ENCODE measurements around the gene CORO7. TPM values are rescaled to one million over a fixed set of nuclear protein-coding genes. Genes with fewer than 3 reads are reported as not detected.

The CORO7 gene
- total and polyA plus RNA-seq, 9 of the 15 experiments (the other 6 are each of a cell fraction or from before 2014, with no cell fraction given) = 0.45 to 77.2 (median 18.7) TPM

- peaks cover 5% of the 10 kb centered on the region for H3K9me1 ChIP-seq (ENCODE audit: control insufficient read depth, insufficient read depth, low read length)
- no peaks in the 10 kb centered on the region for H3K9me3 ChIP-seq (replicated peaks; ENCODE audit: control insufficient read depth, insufficient read depth, low read depth, low read length)
- intact Hi-C loops (cut with micrococcal nuclease) (no loop called here), in situ Hi-C loops (cut with MboI) (no loop called here)
- no peak overlapping the region for H3K27ac ChIP-seq (ENCODE audit: extremely low read depth, low read depth, low read length)
- H3K36me3 ChIP-seq (ENCODE audit: control insufficient read depth, insufficient read depth, low read length) = peaks cover 12% of the 10 kb centered on the region; the same call in 1 of the 3 replicates
- 0 out of 4 replicates have a peak overlapping the region, but pooled peaks of 1 of the 2 experiments have one; percentile 23 for H3K9ac ChIP-seq (ENCODE audit: insufficient read depth in 1 of 2, low read depth in 2 of 2, low read length in 2 of 2)
- FAIRE-seq (no peak), DNase-seq (ENCODE audit: extremely low read depth in 1 of 4, low spot score in 3 of 4) (no peak), ATAC-seq (no peak)
- ChIA-PET CTCF (ENCODE audit: low intra/inter-chr PET ratio) (no interaction called here), POLR2A (interaction anchor here (0.6 to 0.7 kb wide), 3 partner anchors 27 to 124 kb away, joined by 3 to 4 read pairs (median 3); no protein-coding TSS in a partner anchor)
- no TSS peak for BruUV-seq (replicated peaks)
- no peak overlapping the region for H2AFZ ChIP-seq (ENCODE audit: low read depth, low read length)
- TF ChIP-seq CREBBP (IDR thresholded peaks at IDR 0.05; ENCODE audit: low read depth, low read length) (no peak), SNRNP70 (optimal IDR thresholded peaks at IDR 0.05; ENCODE audit: low read depth, low read length) (no peak), TAF9B (IDR thresholded peaks at IDR 0.05; ENCODE audit: partially characterized antibody) (no peak), ZZZ3 (IDR thresholded peaks at IDR 0.05) (no peak), HMBOX1 (IDR thresholded peaks at IDR 0.05) (no peak), ZNF174 (CRISPR knock-in tag; IDR thresholded peaks at IDR 0.05) (no peak), FIP1L1 (IDR thresholded peaks at IDR 0.05; ENCODE audit: low read depth, low read length, poor library complexity, severe bottlenecking) (no peak), KLF1 (tag; IDR thresholded peaks at IDR 0.05) (no peak), ZNF766 (CRISPR knock-in tag; conservative IDR thresholded peaks at IDR 0.05) (no peak), BRF2 (IDR thresholded peaks at IDR 0.05; ENCODE audit: borderline replicate concordance, insufficient read depth, insufficient read length) (no peak), NFIC (IDR thresholded peaks at IDR 0.05) (no peak)
- H3K4me3 ChIP-seq = no peak overlapping the region
- H3K79me2 ChIP-seq (ENCODE audit: control insufficient read depth, insufficient read depth, low read length) = peaks cover 11% of the 10 kb centered on the region
- peaks cover 33 to 90% of the 10 kb centered on the region in 2 experiments for H3K4me1 ChIP-seq (replicated peaks in 1 of 2; ENCODE audit: control insufficient read depth in 2 of 2, insufficient read depth in 2 of 2, low read length in 2 of 2)
- H4K20me1 ChIP-seq (replicated peaks; ENCODE audit: control insufficient read depth, insufficient read depth, low read length) = peaks cover 4% of the 10 kb centered on the region; the same call in 1 of the 2 replicates
- WGBS (ENCODE audit: insufficient coverage, low coverage, missing lambda C conversion rate) = 91% methylated on average over 20 of the region's 27 CpGs
- no peak overlapping the region for H3K4me2 ChIP-seq (ENCODE audit: insufficient read depth, low read length)
- no peaks in the 10 kb centered on the region for H3K27me3 ChIP-seq (ENCODE audit: control insufficient read depth in 2 of 2, insufficient read depth in 2 of 2, low read length in 2 of 2)
Observed at GRCh38 chr16:4376893-4377572, 39.4 kb downstream of the CORO7 start.

All from K562 (cell line).